Activated CD4-positive, alpha-beta T cell treated with anti-CD3 and anti-CD28 coated beads, Interleukin-2, Interleukin-4, amounts not matched to agents 100 ng/mL and 50 ng/mL, durations not matched to agents 16 hours and 8 hours (primary cell): ENCODE results near the gene PTPN23.
A peak's percentile ranks its signal among the peaks of the same experiment; 100 is the strongest.

Experiments
- DNase-seq: peaks from one replicate; pipeline ENCODE4 v3.0.0-alpha.2; 2020; ENCODE audit warnings: low spot score

PTPN23 gene, protein sequence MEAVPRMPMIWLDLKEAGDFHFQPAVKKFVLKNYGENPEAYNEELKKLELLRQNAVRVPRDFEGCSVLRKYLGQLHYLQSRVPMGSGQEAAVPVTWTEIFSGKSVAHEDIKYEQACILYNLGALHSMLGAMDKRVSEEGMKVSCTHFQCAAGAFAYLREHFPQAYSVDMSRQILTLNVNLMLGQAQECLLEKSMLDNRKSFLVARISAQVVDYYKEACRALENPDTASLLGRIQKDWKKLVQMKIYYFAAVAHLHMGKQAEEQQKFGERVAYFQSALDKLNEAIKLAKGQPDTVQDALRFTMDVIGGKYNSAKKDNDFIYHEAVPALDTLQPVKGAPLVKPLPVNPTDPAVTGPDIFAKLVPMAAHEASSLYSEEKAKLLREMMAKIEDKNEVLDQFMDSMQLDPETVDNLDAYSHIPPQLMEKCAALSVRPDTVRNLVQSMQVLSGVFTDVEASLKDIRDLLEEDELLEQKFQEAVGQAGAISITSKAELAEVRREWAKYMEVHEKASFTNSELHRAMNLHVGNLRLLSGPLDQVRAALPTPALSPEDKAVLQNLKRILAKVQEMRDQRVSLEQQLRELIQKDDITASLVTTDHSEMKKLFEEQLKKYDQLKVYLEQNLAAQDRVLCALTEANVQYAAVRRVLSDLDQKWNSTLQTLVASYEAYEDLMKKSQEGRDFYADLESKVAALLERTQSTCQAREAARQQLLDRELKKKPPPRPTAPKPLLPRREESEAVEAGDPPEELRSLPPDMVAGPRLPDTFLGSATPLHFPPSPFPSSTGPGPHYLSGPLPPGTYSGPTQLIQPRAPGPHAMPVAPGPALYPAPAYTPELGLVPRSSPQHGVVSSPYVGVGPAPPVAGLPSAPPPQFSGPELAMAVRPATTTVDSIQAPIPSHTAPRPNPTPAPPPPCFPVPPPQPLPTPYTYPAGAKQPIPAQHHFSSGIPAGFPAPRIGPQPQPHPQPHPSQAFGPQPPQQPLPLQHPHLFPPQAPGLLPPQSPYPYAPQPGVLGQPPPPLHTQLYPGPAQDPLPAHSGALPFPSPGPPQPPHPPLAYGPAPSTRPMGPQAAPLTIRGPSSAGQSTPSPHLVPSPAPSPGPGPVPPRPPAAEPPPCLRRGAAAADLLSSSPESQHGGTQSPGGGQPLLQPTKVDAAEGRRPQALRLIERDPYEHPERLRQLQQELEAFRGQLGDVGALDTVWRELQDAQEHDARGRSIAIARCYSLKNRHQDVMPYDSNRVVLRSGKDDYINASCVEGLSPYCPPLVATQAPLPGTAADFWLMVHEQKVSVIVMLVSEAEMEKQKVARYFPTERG (N-terminal part only)

DNA sequence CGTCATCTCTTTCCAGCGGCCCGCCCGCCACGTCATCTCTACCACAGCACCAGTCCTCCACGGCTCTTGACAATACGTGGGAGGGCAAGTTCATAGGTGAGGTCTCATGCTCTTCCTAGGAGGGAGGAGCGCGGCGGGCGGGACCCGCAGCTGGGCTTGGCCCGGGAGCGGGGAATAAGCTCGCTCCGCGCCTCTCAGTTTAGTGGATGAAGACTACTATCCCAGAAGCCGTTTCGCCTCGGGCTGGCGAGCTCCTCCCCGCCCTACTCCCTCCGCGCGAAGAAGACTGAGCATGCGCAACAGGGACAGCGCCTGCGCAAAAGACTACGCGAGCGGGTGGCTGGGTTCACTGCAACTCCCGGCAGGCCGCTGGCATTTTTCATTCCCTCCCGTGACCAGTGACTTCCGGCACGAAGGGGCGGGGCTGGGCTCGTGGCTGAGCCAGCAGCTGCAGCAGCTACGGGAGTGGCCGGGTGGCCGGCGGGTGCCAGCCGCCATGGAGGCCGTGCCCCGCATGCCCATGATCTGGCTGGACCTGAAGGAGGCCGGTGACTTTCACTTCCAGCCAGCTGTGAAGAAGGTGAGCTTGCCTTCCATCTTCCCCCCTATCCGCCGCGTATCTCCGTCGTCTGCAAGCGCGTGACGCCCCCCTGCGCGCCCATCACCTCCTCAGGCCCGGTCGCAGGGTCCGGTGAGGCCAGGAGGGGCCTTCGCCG lies at the start of gene PTPN23:
Gene PTPN23 (plus strand): TSS at position 421 of the 716 bp plus-strand sequence. CDS start 76 bp downstream, at position 497.
- peak; percentile 99 for DNase-seq

DNA sequence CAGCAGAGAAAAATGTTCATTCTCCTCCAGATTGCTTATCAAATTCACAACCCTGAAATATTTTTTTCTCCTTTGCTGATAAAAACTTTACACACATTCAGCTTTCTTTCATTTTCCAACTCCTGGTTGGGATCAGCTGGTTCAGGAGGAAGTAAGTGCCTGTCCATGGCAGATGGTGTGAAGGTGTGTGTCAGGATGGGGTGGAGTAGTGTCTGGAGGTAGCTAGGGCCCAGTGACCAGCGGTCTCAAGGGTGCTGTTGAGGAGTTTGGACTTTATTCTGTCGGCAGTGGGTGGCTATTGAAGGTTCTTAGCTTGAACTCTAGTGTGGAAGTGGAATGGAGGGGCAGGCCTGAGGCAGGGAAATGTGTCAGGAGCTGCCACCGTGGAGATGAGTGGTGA lies 46.9 kb upstream of the PTPN23 start:
- no peak for DNase-seq

DNA sequence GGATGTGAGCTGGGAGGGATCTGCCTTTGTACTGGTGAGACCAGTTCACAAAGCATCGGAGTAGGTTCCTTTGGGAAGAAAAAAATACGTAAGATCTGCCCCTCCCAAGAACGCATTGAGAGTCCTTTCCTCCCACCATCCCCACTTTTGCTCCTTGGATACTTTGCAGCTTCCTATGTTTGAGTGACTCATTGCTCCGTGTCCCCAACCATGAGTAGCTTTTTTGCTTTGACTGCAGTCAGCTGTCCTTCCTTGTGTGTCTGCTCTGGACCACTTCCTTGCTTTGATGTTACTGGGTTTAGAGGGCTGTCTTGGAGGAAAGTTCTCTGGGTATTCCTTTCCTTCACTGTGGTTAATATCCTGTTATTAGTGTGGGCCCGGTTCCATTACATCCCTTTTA lies 43.2 kb upstream of the PTPN23 start:
- no peak for DNase-seq

DNA sequence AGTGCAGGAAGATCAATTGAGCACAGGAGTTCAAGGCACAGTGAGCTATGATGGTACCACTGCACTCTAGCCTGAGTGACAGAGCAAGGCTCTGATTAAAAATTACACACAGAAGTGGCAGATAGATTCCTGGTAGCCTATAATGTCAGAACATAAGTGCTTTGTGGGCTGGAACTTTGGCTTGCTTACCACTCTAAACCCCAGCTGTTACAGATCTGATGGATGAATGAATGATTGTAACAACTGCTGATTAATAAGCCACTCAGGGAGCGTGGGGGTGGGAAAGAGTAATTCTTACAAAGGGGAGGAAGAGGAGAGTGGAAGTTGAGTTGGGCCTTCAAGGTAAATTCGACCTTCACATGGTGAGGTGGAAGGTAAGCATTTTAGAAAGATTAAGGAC lies 40.9 kb upstream of the PTPN23 start:
- no peak for DNase-seq

DNA sequence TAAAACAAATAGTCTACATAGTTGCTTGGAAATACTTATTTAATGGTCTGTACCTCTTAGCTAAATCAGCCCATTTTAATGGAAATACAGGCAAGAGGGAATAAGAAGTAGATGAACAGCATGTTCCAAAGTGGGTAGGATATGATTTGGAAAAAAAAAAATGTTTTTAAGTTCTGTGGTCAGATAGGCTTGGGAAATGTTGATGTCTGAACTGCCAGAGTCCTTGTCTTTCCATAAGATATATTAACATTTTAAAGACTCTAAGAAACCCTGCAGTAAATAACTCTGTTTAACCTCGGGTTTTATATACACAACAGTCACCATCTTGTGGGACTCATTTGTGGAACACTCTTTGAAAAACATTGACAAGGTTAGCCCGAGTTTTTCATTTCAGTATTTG lies 40.0 kb upstream of the PTPN23 start:
- DNase-seq, result no peak

DNA sequence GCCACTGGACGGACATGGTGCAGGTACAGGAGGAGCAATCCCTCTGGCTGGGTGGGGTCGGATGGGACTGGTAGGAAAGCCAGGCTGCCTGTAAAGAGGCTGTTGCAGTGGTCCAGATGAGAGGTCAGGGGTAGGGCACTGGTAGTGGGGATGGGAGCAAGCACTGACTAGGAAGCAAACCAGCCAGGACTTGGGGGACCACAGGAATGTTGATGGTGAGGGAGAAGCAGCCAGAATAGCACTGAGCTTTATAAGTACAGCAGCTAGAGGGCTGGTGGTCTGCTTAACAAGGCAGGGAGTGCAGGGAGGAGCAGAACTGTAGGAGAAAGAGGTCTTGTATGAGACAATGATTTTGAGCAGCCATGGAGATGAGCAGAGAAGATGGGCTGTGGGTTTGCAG lies 38.7 kb upstream of the PTPN23 start:
- DNase-seq, result no peak

DNA sequence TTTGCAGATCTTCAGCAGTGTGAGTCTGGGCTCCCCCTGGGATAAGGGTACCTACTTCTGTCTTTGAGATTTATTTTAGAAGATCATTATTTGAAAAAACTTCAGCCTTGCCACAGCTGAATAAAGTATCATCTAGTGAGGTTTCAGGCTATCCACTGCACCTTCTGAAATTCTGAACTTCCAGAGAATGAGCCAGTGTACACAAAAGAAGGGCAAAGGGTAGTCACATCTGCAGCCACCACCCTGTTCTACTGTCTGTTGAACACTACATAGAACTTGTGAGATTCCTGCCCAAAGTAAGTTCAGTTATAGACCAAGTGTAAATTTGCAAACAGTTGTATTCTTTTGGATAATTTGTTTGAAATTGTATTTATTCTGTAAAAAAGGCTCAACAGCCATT lies 38.0 kb upstream of the PTPN23 start:
- DNase-seq, result no peak

DNA sequence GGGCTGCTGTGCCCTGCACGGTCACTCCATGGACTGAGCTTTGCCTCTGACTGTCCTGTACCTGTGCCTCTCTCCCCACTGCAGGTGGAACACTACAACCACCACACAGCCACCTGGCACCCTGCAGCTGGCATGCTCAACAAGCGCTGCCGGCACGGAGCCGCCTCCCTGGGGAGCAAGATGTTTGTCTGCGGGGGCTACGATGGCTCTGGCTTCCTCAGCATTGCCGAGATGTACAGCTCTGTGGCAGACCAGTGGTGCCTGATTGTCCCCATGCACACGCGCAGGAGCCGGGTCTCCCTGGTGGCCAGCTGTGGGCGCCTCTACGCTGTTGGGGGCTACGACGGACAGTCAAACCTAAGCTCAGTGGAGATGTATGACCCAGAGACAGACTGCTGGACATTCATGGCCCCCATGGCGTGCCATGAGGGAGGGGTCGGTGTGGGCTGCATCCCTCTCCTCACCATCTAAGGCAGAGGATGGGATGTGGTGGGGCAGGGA lies 37.3 kb upstream of the PTPN23 start:
- DNase-seq, result no peak

DNA sequence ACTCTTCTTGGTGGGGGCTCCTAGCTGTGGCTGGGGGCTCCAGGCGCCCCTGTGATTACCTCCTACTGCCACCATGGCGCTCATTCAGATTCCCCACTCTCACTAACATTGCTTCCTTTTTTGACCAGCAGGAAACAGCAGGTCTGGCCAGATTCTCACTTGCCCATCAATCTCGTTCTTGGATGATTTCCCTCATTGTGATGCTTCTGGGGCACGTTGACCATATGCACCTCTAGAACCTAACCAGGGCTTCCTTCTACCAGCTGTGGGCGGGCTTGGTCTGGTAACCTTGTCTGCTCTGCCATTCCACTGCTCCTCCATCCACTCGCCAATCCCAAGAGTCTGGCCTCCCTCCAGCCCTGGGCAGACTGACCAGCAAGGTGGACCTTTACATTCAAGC lies 35.9 kb upstream of the PTPN23 start:
- DNase-seq, result no peak

DNA sequence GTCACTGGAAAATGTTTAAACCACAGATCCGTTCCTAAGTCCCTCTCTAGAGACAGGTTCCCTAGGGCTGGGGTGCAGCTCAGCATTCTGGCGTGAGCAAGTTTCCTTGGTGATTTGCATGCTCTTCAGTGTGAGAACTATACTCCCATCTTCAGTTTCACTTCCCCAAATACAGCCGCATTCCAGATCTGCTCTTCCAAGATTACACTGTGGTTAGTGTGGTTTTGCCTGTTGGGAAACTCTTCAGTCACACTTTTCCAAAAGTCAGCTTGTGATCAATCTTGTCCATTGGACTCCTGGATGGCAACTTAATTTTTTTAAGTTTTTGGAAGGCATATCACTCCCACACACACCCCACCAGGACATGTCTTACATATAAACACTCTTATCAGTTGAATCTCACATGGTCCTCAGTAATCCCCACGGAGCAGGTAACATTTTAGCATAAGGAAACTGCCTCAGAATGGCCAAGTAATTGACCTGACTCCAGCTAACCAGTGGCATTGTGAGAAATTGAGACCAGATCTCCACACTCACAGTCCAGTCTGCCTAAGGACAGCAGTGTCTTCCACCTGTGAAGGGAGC lies 33.5 kb upstream of the PTPN23 start:
- DNase-seq, result no peak

DNA sequence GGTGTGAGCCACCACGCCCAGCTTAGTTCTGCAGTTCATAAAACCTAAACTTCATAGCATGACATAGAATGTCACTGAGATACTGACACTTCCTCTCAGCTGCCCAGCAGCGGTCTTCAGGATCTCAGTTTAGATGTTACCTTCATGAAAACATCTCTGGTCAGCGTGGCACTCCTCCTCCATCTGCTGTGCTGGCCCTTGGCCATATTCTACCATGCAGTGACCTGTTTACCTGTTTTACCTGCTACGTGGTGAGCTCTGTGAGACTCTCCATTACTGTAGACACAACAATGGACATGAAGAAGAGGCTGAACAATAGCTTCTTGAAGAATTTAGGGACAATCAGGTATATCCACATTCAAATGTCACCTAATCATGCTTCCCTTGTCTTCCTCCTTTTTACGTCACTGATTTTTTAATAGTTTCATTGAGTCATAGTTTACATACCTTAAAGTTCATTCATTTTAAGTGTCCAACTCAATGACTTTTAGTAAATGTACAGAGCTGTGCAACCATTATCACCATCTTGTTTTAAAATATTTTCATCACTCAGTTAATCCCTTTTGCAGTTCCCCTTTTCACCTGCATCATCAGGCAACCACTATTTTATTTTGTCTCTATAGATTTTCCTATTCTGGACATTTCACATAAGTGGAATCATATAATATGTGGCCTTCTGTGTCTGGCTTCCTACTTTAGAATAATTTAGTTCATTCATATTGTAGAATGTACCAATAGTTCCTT lies 32.2 kb upstream of the PTPN23 start:
- DNase-seq, result no peak

DNA sequence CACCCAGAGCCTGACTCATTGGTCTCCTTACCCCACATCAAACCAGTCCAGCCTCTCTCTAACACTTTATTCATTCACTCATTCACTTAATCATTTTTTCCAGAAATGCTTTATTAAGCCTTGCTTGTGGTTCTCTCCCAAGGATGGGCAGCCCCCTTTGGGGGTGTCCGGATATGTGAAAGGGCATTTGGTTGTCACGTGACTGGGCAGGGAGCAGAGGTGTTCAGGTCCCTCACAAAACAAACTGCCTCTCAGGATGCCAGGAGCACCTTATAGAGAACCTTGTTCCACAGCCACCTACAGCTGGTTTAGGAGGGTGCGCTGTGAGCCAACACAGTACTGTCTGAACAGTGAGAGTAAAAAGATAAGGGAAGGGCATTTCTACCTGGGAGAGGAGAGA lies 25.8 kb upstream of the PTPN23 start:
- no peak for DNase-seq

DNA sequence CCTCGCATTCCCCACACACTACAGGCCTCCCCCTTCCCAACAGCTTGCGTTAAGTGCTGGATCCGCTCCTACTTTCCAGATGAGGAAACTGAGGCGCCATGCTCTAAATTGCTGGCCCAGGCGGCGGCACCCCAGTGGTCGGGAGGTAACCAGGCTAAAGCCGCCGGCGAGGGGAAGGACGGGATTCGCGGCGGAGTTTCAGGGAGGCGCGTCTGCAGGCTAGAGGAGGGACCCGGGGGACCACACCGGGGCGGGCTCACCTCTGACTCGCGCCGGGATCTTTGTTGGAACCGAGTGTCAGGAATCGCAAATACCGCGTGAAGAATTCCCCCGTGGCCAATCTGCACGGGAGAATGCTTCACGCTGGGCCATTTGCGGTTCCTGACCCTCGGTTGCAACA lies 24.6 kb upstream of the PTPN23 start:
- DNase-seq, result no peak

DNA sequence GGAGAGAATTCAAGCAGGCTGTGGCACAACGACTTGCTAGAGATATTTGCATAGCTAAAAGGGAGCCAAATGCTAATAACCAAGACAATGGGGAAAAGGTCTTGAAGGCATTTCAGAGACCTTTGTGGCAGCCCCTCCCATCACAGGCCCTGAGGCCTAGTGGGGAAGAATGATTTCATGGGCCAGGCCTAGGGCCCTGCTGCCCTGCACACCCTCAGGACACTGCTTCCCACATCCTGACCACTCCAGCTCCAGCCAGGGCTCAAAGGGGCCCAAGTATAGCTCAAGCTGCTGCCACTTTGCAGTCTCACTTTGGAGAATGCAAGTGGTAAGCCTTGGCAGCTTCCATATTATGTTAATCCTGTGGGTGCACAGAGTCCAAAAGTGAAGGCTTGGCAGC lies 21.5 kb upstream of the PTPN23 start:
- no peak for DNase-seq

DNA sequence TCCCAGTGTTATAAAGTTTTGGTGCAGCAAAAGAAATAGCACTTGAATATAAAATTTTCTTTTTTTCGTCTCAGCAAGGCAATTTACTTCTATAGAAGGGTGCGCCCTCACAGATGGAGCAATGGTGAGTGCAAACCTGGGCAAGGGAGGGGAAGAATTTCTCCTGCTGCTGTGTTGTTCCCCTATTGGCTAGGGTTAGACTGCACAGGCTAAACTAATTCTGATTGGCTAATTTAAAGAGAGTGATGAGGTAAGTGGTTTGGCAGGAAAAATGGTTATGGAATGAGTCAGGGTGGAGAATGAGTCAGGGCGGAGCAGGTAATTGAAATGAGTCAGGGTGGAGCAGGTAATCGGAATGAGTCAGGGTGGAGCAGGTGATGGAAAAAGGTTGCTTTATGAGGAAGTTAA lies 20.7 kb upstream of the PTPN23 start:
- peak; percentile 65 for DNase-seq

DNA sequence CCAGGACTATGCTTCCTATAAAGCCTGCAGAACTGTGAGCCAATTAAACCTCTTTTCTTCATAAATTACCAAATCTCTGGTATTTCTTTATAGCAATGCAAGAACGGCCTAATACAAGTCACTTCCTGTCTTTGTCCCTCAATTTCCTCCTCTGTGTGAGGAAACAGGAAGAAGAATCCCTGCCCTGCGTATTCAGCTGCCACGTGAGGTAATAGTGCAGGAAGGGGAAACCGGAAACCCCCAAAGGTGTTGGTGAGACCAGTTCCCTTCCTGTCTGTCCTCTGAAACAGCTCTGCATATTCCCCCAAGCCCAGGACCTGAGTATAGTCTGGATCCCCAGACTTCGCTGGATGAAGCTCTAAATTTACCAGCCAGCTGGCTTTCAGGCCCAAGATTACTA lies 18.1 kb upstream of the PTPN23 start:
- peak; percentile 23 for DNase-seq

DNA sequence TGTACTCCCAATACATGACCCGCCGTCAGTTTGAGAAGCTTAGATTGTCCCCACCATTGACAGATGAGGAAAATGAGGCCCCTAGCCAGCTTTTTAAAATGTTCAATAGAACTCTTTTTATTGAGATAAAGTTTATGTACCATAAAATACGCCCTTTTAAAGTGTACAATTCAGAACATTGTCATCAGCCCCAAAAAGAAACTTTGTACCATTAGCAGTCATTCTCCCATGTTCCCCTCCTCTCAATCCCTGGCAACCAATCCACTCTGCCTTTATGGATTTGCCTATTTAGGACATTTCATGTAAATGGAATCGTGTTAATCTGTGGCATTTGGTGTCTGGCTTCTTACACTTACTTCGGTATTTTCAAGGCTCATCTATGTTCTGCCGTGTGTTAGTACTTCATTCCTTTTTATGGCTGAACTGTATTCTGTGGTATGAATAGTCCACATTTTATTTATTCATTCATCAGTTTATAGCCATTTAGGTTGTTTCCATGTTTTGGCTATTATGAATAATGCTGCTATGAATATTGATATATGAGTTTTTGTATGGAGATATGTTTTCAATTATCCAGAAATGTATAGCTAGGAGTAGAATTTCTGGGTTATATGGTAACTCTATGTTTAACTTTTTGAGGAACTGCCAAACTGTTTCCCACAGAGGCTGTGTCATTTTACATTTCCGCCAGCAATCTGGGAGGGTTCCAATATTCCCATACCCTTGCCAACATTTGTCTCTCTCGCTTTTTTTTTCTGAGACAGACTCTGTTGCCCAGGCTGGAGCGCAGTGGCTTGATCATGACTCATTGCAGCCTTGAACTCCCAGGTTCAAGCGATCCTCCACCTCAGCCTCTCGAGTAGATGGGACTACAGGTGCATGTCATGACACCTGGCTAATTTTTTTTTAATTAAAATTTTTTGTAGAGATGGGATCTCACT lies 15.3 kb upstream of the PTPN23 start:
- no peak for DNase-seq

DNA sequence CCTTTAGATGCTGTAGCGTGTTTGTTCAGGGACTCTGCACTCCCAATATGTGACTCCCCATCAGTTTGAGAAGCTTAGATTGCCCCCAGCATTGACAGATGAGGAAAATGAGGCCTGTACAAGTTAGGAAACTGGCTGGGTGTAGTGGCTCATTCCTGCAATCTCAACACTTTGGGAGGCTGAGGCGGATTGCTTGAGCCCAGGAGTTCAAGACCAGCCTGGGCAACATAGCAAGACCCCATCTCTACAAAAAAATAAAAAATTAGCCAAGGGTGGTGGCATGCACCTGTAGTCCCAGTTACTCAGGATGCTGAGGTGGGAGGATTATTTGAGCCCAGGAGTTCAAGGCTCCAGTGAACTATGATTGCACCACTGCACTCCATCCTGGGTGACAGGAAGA lies 14.0 kb upstream of the PTPN23 start:
- DNase-seq, result no peak

DNA sequence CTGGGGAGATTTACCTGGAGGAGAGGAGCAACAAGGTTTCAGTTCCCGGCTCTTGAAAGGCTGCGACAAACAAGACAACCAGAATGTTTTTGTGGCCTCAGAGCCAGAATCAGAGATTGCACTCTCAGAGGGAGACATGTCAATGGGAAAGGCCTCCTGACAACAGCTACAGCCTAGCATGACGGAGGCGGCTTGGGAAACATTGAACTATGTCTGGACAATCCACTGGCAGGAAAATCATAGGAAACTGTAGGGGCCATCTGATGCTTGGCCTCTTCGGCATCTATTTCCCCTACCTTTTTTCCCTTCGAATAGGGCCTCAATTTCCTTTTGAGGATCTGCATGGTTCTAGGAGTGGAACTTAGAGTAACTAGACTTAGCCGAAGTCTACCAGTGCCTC lies 13.2 kb upstream of the PTPN23 start:
- DNase-seq, result no peak
